Activated gamma-delta T cell treated with anti-CD3 and anti-CD28 coated beads, Interleukin-2, amount 50 U/mL, for 16 hours (primary cell): Measurements from ENCODE around the gene PLXNA4.

Experiments used
- DNase-seq: peaks from one replicate; pipeline ENCODE4 v3.0.0-alpha.2; 2020; ENCODE audit warnings: low read depth

Gene PLXNA4

GRCh38 chr7:132317701-132318351 is 258.4 kb downstream of the PLXNA4 start:
- no peak for DNase-seq

- no peak for DNase-seq
Measured at GRCh38 chr7:132312531-132313055, 263.7 kb downstream of the PLXNA4 start.

DNA sequence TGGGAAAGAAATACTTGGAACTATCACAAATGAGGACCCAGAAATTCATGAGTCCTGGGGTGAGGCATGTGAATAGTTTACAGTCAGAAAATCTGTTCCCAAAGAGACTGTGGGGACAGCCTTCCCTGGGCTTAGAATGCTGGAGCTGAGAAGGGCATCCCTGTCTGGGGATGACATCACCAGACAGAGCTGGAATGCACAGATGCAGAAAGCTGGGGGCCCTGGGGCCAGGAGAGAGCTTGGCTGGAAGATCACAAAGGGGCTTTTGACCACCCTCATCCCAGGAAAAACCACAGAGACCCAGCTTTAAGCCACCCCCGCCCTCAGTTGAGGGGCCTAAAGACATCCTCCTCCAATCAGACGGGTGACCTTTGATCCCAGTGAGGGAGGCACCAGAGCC is 264.5 kb downstream of the PLXNA4 start:
- DNase-seq: no peak

- no peak for DNase-seq
Measured at GRCh38 chr7:132309102-132309805, 267.0 kb downstream of the PLXNA4 start.

- DNase-seq: no peak
Measured at GRCh38 chr7:132307465-132307864, 268.8 kb downstream of the PLXNA4 start.

- DNase-seq: no peak
Measured at GRCh38 chr7:132300599-132301277, 275.5 kb downstream of the PLXNA4 start.

DNA sequence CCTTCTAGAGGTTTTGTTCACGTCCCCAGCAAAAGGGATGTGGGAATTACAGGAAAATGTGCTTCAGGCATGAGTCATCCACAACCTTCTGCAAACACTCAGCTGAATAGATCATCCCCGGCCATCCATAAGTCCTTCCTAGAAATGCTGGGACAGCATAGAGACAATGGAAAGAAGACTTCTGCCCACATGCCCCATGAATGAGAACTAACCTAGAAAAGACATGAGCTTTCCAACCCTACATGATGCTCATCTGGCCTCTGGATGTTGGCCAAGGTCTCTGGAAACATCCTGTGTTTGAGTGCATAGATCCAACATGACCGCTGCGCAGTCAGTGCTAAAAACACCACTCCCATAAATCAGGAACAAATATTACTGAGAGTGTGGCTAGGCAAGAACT is 277.5 kb downstream of the PLXNA4 start:
- DNase-seq: no peak

GRCh38 chr7:132296820-132297219 is 279.4 kb downstream of the PLXNA4 start:
- DNase-seq: no peak

DNA sequence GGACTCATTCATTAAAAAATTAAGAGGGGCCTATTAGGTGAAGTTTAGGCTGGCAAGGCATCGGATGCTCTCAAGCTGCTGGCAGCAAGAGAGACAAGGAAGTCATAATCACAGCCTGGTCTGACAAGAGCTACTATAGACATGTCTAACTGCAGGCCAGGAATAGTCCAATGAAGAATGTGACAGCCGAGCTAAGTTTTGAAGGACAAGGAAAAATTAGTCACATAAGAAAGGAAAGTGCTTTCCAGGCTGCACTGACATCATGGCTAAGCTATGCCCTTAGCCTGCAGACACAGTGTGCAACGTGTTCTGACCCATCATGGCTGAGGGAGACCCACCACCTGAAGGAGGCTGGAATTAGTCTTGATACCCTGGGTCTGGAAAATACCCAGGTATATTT is 281.1 kb downstream of the PLXNA4 start:
- DNase-seq: no peak

DNA sequence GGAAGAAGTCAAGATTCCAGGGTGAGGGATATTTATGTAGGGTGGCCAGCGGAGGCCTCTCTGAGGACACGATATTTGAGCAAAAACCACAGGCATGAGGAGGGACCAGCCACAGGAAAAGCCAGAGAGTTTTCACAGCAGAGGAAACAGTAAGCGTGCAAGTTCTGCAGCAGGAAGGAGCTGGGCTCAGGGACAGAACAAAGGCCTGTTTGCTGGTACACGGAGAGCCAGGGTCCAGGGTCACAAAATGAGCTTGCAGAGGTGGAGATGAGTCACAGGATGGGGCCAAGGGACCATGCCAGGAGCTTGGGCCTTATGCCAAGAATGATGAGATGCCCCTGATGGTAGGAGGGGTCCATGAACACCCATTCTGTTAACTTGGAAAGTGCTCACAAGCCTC is 283.5 kb downstream of the PLXNA4 start:
- no peak for DNase-seq

DNA sequence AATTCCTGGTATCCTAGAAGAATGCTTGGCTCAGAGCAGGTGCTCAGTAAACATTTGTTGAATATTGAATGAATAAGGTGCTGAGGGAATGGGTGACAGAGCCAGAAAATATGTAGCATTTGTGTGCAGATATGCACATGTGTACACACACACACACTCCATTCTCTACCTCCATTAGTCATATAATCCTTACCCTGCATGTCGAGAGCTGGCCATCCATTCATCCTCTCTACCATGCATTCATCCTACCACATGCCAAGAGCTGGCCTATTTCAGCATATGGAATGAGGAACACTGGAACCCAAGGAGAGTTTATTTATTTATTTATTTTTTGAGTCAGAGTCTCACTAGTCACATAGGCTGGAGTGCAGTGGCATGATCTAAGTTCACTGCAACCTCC is 284.8 kb downstream of the PLXNA4 start:
- DNase-seq: no peak

DNA sequence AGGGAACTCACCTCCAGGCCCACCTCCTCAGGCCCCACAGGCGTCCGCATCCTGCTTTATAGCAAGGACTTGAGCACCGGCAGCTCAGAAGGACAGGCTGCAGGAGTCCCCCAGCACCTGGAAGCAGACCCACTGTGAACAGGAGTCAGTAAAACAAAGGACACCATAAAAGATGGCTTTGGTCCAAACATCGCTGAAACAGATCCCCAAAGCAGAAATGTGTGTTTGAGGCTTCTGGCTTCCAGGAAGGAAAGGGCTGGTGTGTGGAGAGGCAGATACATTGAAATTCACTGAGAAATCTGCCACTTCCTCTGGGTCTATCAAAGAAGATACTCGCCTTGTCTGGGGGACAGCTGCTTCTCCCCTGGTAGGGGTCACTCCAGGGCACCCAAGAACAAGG is 286.2 kb downstream of the PLXNA4 start:
- no peak for DNase-seq

- no peak for DNase-seq
Measured at GRCh38 chr7:132286836-132287235, 289.4 kb downstream of the PLXNA4 start.

DNA sequence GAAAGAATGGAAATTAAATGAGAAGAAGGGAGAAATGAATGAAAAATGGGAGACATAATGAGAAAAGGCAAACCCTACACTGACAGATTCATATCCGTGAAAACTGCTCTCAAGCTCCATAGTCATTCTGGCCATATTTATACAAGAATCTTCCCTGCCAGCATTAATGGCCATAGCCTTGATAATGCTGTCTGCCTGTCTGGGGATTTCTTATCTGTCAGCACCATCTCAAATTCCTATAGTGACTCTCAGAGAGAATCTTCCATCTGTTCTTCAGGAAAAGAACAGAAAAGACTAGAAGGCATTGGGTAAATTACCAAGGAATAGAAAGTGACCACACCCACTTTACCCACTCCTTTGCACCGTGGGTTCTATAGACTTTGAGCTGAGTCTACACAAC is 295.9 kb downstream of the PLXNA4 start:
- DNase-seq: no peak

DNA sequence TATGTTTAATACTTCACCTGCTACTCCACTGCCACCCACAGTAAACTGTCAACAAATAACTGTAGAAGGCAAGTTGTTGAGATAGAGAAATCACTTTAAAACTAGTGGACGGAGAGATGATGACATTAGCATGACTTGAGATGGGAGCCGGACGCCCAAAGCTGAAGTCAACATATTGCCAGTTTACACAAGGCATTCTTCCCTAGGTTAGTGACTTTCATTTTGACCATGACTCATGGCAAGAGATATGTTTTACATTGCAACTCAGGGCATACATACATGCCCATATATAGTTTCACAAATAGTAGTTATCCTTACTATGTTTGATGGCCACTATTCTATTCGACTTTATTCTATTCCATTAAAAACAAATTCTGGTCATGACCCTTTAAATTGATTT is 296.6 kb downstream of the PLXNA4 start:
- no peak for DNase-seq

DNA sequence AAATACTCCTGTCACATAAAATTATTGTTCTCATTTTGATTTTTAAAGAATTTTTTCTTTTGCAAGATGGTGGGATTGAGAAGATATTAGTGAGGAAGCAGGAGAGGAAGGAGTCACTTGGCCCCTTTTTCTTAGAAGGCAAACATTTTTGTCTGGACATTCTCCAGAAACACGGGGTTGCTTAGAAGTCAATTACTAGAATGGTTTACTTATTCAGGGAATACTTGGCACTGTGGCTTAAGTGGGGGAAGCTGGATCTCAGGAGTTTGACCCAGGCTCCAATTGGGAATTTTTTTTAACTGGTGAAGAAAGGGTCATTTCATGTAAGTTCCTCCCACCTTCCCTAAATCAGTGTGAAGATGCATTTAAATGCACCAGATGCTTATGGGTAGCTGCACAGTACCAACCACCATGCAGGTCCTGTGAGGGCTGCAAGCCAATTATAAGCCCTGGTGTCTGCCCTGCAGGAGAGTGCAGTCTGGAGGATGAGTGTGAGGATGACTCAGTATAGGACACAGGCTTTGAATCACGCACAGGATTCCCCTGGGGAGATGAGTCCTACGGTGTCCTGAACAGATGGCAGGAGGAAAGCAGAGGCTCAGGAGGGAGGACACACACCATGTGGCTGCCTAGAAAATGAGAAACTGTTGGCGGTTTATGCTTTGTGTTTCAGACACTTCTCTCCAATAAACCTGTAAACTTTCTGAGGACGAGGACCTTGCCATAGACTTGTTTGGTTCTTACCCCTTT is 299.1 kb downstream of the PLXNA4 start:
- no peak for DNase-seq

- DNase-seq: no peak
Measured at GRCh38 chr7:132276234-132276630, 300.0 kb downstream of the PLXNA4 start.

- no peak for DNase-seq
Measured at GRCh38 chr7:132275416-132276233, 300.6 kb downstream of the PLXNA4 start.

DNA sequence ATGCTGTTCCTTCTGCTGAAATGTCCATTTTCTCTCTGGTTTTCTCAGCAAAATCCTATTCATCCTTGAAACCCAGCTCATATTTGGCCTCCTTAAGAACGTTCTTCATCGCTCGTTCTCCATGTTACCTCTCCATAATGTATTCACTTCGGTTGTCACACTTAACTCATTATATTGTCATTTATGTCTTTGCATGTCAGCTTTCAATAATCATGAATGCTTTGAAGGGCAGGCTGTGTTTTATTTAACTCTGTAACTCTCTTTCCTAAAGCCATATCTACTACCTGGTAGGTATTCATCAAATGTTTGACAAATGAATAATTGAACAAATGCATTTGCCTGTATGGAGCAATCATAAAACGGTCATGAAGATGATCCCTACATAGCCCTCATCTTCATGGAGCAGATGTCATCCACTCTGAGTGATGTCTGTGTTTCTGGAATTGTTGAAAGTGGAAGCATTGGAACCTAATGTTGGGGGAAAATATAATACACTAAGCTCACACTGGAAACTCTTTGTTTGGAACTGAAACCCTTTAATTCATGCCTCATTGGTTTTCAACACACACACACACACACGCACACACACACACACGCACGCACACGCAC is 303.4 kb downstream of the PLXNA4 start:
- DNase-seq: no peak

DNA sequence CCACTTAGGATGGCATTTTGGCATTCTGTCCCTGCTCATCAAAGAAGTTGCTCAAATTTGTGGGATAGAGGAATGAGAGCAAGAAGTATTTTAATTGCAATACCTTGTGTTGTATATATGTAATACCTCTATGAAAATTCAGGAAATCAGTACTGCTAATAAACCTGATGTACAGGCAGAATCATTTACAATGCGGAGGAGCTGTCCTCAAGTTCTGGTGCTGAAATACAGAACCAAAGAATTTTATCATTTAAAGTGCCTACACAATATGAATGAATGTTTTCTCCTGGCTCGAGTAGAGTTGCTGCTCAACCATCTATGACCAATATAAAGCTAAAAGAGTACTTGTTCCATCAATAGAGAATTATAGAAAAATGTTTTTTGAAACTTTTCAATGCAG is 305.8 kb downstream of the PLXNA4 start:
- DNase-seq: no peak

DNA sequence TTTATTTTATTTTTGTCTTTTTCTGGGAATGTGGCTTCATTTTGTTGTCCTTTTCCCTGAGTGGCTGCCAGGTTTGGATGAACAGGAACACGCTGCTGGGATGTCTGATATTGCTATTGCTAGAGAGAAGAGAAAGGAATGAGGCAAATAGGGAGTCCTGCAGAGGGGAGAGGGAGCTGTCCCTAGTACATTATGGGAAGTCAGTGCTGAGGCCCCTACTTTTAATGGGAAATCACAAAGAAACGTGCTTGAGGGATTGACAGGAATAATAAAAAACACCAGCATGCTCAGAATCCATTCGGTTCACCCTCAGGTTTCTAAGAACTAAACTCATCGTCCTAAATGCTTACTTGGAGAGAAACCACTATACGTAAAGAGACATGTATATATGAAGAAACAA is 306.6 kb downstream of the PLXNA4 start:
- DNase-seq: no peak
